MM.1S (cell line): ENCODE measurements around the gene KCNE3.

ENCODE experiments used
- EZH2 ChIP-seq: fragments of 300-600 bp; sonication (generic); optimal IDR thresholded peaks from 2 replicates; pipeline ENCODE3; 2017; ENCODE audit warnings: low read depth, mild to moderate bottlenecking, antibody characterized with exemption, low read length, mixed read lengths
- TF ChIP-seq, protein P1 (sequence below): fragments of 300-600 bp; sonication (generic); IDR thresholded peaks from 2 replicates; pipeline ENCODE4 v1.5.1; 2016; ENCODE audit warnings: antibody characterized with exemption, low read length, mixed read lengths

DNA sequence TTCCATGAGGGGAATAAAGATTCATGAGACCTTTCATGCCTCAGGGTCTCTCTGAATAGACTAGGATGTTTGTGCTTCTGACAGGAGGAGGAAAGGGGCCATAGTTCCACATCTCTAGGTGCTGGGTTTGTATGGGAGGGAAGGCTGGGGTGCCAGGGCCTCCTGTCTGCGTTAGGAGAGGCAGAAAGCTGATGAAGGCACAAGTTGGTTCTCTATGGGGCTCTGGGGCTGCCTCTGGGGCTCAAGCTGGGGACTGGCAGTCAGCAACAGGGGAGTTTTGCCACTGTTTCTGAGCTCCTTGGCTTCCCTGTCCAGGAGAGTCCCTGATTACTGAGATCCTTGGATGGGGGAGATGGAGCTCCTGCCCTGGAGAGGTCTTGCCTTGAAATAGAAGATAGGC is 4.1 kb downstream of the KCNE3 start:
- TF ChIP-seq, protein P1, sequence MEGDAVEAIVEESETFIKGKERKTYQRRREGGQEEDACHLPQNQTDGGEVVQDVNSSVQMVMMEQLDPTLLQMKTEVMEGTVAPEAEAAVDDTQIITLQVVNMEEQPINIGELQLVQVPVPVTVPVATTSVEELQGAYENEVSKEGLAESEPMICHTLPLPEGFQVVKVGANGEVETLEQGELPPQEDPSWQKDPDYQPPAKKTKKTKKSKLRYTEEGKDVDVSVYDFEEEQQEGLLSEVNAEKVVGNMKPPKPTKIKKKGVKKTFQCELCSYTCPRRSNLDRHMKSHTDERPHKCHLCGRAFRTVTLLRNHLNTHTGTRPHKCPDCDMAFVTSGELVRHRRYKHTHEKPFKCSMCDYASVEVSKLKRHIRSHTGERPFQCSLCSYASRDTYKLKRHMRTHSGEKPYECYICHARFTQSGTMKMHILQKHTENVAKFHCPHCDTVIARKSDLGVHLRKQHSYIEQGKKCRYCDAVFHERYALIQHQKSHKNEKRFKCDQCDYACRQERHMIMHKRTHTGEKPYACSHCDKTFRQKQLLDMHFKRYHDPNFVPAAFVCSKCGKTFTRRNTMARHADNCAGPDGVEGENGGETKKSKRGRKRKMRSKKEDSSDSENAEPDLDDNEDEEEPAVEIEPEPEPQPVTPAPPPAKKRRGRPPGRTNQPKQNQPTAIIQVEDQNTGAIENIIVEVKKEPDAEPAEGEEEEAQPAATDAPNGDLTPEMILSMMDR: no peak
- no peak for TF ChIP-seq EZH2
